ENCODE measurements around the gene ZMAT3.
A peak's percentile ranks its signal among the peaks of the same experiment; 100 is the strongest.

The ZMAT3 gene

DNA sequence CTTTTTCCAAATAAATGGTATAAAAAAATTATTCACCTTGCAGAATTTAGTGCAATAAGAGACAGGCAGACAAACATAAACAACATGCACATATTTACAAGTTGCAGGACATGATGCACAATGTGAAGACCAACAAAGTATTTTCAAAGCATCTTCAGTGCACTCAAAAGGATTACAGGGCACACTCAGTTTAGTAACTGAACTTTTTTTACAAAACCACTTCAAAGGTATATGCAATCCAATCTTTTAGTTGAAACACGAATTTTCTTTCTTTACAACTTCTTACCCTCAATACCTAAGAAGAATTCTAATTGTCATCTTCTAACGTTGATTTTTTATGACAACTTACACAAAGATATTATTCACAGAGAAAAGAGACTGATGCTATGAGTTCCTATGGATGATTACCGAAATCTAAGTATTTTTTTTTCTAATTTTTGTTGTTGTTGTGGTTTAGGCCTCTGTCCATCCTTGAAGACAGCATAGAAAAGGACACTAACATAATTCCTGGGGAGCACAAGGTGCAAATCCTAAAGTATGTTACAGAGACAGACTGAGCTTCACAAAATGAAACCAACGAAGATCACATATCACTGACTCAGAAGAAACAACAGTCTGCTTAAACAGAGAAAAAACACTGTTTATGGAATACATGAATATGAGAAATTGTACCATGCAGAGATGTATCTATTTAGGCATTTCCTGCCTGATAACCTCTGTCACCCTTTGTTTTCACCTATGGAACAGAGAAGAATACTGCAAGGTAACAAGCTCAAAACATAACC is 50.3 kb downstream of the ZMAT3 start:
- DNase-seq (ENCODE audit: low spot score) = no peak

- no peak for DNase-seq (ENCODE audit: low spot score)
These were observed 51.5 kb downstream of the ZMAT3 start for GRCh38 chr3:179020112-179020511.

DNA sequence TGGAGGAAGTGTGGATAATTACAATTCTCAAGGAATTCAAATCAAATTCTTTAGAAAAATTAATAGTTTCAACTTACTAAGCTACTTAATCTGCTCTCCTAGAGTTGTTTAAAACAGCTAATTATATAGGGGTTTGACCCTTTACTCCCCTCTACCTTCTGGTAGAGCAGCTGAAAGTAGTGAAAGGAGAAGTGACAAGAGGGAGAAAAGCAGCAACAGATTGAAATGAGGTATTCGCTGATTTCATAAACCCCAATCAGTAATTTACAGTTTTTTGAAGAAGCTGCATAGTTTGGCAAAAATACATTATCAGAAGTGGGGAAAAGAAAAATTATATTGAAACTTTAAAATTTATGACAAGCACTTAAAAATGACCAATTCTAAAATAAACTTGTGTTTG is 52.8 kb downstream of the ZMAT3 start:
- no peak for DNase-seq (ENCODE audit: low spot score)

DNA sequence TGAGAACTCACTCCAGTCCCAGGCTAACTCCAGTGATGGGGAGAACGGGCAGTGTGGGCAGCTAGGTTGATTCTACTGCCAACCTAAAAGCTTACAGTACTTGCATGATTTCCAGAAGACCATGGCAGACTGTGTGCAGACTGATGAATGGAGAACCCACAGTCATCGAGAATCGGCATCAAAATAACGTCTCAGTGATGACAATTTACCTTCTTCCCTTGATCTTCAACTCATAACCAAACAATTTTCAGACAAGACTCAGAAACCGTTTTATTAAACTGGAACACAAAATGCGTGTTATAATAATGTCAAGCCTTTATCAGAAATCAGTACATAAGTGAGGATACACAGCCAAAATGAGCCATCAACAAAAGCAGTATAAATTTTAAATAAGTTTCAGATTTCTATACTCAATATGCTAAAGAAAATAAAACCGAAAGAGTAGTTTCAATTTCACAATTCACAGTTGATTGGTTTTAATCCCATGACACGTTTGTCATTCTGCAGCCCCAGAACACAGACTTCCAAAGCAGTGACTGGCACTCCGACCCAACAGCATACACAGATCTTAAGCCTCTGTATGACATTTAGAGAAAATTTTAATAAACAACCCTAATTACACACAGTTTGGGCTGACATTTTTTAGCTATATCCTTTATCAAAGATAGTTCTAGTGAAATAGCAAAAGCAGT is 54.5 kb downstream of the ZMAT3 start:
- DNase-seq (ENCODE audit: low spot score) = no peak

DNA sequence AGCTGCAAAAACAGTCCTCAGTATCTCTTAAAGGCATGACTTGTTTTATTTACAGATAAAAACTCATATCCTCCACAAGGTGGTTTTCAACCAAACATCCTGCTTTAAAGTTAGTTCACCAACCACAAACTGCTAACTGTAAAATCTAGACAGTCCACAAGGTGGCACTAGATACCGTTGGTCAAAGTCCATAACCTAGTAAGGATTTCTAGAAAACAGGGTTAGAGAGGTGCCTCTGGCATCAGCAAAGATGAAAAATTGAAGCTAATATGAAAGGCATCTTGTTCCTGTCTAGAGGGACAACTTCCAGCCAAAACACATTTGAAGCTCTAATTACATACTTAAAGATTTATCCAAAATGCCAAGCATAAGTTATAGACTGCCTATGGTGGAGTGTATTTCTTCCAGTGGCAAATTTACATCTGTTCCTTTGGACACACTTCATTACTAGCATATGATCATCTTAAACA is 56.0 kb downstream of the ZMAT3 start:
- DNase-seq (ENCODE audit: low spot score) = peak; percentile 31

- DNase-seq (ENCODE audit: low spot score) = no peak
These were observed 65.9 kb downstream of the ZMAT3 start for GRCh38 chr3:179005706-179006105.

GRCh38 chr3:179005213-179005612 is 66.4 kb downstream of the ZMAT3 start:
- DNase-seq (ENCODE audit: low spot score) = no peak

- DNase-seq (ENCODE audit: low spot score) = no peak
These were observed 71.0 kb downstream of the ZMAT3 start for GRCh38 chr3:179000659-179001058.

- no peak for DNase-seq (ENCODE audit: low spot score)
These were observed 71.5 kb downstream of the ZMAT3 start for GRCh38 chr3:179000144-179000543.

DNA sequence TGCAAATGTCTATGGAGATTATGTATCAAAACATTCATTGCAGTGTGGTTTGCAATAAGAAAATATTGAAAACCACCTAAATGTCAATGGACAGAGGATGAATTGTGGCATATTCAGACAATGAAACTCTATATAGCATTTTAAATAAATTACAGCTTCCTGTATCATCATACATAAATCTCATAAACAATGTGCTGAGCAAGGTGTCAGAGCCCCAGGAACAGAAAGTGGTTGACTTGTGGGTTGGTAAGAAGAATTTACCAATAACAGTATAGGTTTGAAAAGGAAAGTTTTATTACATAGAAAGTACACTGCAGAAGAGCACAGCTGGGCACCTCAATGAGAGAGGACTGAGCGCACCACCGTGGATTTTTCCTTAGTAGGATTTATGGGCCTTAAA is 75.2 kb downstream of the ZMAT3 start:
- DNase-seq (ENCODE audit: low spot score) = no peak

- DNase-seq (ENCODE audit: low spot score) = no peak
These were observed 81.3 kb downstream of the ZMAT3 start for GRCh38 chr3:178990293-178990692.

- no peak for DNase-seq (ENCODE audit: low spot score)
These were observed 81.8 kb downstream of the ZMAT3 start for GRCh38 chr3:178989821-178990220.

DNA sequence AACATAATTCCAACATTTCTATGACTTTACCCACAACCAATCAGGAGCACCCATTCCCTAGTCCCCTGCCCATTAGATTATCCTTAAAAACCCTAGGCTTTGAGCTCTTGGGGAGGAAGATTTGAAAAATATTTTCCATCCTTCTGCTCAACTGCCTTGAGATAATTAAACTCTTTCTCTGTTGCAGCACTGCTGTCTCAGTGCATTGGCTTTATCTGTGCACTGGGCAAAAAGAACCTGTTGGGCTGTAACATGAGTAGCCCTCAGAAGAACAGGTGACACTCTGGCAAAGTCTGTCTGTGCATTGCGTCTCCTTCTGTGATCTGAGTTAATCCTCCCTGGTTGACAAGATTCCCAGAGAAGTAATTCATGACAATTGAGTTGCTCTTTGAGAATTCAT is 83.9 kb downstream of the ZMAT3 start:
- no peak for DNase-seq (ENCODE audit: low spot score)

- no peak for DNase-seq (ENCODE audit: low spot score)
These were observed 85.2 kb downstream of the ZMAT3 start for GRCh38 chr3:178986456-178986855.

- no peak for DNase-seq (ENCODE audit: low spot score)
These were observed 89.5 kb downstream of the ZMAT3 start for GRCh38 chr3:178982137-178982536.

DNA sequence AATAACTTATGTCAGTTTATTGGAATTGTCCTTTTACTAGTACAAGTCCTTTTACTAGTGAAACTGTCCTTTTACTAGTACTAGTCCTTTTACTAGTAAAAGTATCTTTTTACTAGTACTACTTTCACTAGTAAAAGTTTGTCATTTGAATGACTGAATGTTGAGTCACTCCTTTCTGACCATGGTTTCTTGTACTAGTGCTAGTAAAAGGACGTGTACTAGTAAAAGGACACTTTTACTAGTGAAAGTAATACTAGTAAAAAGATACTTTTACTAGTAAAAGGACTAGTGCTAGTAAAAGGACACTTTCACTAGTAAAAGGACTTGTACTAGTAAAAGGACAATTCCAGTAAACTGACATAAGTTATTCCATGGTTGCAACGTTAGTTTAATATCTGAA is 96.3 kb downstream of the ZMAT3 start:
- DNase-seq (ENCODE audit: low spot score) = no peak

- no peak for DNase-seq (ENCODE audit: low spot score)
These were observed 100.0 kb downstream of the ZMAT3 start for GRCh38 chr3:178971614-178972013.

GRCh38 chr3:178969004-178969700 is 102.5 kb downstream of the ZMAT3 start:
- no peak for DNase-seq (ENCODE audit: low spot score)
